Stimulated activated CD8-positive, alpha-beta memory T cell treated with anti-CD3 and anti-CD28 coated beads, Interleukin-15, amount 100 ng/mL, for 4 hours (primary cell): Measurements from ENCODE around the gene MTA3.
"Not testable (repeated sequence)": the region's sequence is repeated elsewhere in the genome, so short reads cannot be mapped to it uniquely, and the experiment has no call there.

ENCODE experiments used
- DNase-seq, 2 donors: peaks; one replicate each; pipeline ENCODE4 v3.0.0-alpha.2; 2020; ENCODE audit warnings: low read depth in 2 of 2

The MTA3 gene

DNA sequence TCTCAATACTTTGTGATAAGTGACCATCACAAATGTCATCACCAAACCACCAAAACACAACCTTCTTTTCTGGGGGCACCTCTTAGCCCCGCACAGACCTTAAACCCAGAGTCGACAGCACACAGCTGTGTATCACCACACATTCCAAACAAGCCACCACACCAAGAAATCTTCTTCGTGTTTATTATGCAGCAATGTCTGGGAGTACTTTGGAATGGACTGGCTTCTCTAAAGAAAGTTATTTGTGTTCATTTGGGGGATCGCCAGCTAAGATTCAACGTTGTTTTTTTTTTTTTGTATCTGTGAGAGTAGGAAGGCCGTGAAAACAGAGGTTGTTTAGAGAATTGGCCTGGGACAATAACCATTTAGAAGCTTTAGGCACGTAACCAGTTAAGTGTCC, 1.1 kb upstream of the MTA3 start:
- DNase-seq, result no peak

DNA sequence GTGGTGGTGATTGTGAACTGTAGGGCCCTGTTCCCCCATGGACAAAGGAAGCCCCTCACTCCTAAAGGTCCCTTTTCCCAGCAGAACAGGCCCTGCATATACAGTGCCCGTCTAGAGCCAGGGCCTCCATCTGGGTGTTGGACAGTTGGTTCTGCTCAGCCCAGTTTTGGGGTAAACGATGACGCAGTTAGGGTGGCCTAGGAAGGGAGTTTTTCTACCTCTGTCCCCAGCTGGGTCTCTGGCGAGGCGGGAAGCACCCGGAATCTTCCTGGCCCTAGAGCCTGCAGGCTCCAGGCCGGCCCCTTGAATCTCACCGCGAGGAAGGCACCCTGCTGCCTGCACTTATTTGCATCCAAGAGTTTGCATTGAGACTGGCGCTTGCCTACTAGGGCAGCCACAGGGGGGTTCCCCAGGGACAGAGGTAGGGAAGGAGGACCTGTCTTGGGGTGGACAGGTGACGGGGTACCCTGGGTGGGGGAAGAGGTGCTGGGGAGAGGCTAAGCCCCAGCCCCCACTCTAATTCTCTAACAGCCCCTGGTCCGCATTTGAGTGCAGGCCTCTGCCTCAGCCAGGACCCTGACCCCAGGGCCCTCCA, 529 bp upstream of the MTA3 start:
- DNase-seq, result no peak

DNA sequence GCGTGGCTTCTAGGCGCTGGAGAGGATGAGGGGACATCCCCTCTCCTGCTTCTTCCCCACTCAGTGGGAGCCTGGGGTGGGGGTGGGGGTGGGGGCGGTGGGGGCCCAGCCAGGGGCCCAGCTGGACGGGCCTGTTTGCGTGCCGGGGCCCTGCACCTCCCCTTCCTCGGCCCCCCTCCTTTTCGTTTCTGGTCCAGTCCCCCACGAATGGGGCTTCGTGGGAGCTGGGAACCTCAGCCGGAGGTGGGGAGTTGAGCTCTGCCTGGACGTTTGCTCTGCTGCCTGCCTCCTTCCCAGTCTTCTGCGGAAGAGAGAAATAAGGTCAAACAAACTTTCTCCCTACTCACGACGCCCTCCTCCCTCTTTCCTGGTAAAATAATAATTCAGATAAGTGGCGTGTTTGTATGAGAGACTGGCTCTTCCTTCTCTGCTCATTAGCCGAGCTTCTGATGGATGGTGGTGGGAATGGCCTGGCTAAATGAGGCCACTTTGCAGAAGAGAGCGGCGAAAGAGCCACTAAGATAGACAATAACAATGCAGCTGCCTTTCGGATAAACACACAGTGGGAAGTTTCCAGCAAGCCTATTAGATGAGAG, 782 bp downstream of the MTA3 start:
- DNase-seq, result no peak

DNA sequence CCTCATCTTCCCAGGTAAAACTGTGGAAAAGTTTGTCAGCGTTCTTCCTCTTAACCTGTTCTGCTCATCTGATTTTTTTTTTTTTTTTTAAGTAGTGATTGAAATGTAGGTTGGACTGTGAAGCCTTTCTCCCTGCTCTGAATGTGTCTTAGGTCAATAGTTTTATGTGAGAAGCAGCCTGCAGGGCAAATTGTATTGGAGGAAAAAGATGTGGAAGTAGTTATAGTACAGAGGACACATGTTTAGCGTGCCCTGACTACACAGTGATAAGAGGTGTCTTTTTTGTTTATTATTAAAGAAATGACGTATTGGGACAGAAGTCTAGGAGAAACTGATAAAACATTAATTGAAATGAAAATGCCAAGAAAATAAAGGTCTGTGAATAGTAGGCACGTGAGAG, 1.5 kb downstream of the MTA3 start:
- no peak for DNase-seq

DNA sequence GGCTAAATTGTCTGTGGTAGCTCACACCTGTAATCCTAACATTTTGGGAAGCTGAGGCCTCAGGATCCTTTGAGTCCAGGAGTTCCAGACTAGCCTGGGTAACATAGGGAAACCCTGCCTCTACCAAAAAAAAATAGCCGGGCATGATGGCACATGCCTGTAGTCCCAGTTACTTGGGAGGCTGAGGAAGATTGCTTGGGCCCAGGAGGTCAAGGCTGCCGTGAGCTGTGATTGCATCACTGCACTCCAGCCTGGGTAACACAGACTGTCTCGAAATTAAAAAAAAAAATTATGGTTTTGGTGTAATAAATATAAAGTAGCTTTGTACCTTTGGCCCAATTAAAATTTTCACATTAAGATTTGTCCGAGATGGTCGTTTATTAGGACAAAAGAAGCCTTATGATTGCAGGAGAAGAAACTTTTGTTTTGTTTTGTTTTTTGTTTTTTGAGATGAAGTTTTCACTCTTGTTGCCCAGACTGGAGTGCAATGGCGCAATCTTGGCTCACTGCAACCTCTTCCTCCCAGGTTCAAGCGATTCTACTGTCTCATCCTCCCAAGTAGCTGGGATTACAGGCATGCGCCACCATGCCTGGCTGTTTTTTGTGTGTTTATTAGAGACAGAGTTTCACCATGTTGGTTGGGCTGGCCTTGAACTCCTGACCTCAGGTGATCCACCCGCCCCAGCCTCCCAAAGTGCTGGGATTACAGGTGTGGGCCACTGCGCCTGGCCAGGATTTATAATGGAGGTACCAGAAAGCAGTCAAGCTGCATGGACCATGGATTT, 4.1 kb downstream of the MTA3 start:
- no peak for DNase-seq

DNA sequence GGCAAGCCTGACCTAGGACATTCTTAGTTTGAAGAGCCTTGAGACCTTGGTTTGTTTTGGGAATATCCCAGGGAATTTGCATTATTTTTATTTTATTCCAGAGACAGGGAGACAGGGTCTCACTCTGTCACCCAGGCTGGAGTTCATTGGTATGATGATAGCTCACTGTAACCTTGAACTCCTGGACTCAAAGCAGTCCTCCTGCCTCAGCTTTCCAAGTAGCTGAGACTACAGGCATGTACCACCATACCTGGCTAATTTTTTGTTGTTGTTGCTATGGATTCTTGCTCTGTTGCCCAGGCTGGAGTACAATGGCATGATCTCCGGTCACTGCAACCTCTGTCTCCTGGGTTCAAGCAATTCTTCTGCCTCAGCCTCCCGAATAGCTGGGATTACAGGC, 4.8 kb downstream of the MTA3 start:
- no peak for DNase-seq

DNA sequence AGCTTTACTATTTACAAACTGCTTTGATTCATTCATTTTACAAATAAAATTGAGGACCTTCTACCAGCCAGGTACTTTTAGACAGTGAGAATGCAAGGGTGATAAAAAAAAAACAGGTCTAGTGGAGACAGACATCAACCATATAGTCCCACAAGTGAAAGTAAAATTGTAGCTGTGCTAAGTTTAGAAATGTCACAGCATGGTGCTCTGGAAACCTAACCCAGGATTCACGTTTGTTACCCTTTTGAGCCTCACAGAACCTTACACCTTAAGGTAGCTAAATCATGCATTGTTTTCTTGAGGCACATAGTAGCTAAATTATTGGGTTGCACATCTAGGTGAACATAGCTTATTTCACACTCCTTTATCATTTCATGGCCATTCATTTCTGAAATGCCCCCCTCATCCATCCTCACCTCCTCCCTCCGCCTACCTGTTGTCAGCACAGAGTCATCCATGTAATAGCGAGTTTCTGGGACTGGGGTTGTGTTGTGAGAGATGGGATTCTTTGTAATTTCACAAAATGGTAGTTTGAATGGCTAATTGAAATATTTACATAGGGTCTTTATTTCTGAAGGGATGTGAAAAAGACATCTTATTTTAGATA, 7.1 kb downstream of the MTA3 start:
- DNase-seq, result no peak

DNA sequence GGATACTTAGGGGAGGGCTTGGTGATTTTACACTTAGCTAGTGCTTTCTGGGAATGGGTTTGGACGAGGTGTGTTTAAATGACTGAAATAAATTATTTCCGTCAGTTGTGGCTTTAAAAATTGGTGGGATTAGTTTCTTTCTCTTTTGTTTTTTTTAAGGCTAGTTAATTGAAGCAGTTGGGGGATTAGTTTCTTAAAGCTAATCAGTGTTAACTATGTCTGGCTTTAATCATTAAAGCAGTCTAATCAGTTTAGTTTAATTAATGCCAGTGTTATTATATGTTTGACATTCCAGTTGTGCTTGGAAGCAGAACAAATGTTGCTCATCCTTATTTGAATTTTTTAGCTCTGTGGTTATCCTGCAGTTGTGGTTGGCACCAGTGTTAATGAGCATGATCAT, 10.2 kb downstream of the MTA3 start:
- DNase-seq, result no peak

DNA sequence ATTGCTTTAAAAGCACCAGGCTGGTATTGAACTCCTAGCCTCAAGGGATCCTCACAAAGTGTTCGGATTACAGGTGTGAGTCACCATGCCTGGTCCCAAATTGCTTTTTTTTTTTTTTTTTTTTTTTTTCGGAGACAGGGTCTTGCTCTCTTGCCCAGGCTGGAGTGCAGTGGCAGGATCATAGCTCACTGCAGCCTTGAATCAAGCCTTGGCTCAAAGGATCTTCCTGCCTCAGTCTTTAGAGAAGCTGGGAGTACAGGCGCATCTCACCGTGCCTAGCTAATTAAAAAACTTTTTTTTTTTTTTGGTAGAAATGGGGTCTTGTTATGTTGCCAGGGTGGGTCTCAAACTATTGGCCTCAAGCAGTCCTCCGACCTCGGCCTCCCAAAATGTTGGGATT, 12.8 kb downstream of the MTA3 start:
- no peak for DNase-seq

DNA sequence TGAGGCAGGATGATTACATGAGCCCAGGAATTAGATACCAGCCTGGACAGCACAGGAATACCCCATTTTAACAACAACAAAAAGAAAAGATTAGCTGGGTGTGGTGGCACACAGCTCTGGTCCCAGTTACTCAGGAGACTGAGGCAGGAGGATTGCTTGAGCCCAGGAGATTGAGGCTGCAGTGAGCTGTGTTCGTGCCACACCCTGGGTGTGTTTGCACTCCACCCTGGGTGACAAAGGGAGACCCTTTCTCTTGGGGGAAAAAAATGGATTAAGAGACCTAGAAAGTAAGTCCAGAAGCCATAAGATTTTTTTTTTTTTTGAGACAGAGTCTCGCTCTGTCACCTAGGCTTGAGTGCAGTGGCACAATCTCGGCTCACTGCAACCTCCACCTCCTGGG, 16.2 kb downstream of the MTA3 start:
- DNase-seq, result not testable (repeated sequence)

DNA sequence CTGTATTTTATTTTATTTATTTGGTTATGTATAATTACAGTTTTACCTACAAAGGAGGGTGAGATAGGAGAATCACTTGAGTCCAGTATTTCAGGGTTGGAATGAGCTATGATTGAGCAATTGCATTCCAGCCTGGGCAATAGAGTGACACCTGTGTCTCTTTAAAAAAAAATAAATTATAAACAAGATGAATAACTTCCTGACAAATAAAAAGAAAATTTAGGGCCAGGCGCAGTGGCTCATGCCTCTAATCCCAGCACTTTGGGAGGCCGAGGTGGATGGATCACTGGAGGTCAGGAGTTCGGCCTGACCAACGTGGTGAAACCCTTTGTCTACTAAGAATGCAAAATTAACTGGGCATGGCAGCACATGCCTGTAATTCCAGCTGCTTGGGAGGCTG, 17.3 kb downstream of the MTA3 start:
- no peak for DNase-seq

DNA sequence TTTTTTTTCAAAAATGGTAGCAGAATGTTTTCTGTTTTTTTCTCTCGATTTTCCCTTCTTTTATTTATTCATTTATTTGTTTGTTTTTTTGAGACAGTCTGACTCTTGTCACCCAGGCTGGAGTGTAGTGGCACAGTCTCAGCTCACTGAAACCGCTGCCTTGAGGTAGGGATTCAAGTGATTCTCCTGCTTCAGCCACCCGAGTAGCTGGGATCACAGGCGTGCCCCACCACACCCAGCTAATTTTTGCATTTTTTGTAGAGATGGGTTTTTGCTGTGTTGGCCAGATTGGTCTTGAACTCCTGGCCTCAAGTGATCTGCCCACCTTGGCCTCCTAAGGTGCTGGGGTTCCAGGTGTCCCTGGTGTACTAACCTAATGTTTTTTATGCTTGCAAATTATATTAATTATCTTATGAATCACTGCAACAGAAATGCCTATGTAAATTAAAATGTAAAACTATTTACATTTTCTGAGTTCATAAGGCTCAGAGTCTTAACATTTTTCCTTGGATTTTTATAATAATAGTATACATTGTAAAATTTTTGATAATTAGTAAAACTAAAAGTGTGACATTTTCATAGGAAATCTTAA, 19.2 kb downstream of the MTA3 start:
- DNase-seq, result no peak

DNA sequence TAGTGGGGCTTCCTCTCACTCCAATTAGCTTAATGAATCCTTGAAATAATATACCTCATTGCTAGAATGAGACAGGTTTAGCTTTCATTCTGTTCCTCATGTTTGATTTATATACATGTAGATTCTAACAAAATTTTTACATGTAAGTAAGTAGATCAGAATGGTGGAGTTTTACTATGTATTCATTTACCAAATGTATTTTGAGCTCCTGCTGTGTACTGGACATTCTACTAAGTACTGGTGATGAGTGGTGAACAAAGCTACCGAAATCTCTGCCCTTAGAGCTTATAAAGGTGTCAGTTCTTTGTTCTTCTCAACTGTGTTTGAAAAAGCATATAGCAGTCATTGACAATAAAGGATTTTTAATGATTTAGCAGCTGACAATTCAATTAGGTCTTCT, 19.7 kb downstream of the MTA3 start:
- DNase-seq, result no peak

DNA sequence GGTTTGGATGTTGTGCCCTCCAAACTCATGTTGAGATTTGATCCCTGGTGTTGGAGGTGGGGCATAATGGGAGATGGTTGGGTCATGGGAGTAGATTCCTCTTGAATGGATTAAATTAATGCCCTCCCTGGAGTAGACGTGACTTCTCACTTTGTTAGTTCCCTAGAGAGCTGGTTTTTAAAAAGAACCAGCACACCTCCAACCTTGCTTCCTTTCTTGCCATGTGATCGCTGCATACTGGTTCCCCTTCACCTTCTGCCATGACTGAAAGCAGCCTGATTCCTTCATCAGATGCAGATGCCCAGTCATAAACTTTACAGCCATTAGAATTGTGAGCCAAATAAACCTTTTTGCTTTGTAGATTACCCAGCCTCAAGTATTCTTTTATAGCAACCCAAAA, 21.7 kb downstream of the MTA3 start:
- DNase-seq, result no peak

DNA sequence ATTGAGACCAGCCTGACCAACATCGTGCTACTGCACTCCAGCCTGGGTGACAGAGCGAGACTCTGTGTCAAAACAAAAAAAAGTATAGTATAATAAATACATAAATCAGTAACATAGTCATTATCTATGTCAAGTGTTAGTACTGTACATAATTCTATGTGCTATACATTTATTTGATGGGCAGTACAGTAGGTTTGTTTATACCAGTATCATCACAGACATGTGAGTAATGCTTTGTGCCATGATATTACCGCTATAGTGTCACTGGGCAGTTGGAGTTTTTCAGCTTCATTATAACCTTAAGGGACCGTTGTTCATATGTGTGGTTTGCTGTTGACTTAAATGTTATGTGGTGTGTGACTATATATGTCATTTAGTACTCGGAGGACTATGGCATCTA, 24.9 kb downstream of the MTA3 start:
- no peak for DNase-seq

DNA sequence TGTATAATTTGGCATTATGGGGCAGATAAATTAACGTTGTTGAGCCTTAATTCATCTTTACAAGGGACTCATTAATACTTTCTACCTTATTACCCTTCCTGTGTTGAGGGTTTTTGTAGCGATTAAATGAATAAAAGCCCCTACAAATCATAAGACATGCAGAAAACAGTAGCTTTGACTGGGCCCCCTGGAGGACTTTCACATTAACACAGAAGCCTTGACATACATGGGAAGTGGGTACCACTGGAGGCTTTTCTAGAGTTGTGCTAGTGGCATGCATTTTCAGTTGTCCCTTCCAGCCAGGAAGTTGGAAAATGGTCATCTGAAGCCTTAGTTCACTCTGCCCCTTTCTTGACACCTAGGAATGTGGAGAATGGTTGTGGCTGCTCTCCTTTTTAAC, 30.2 kb downstream of the MTA3 start:
- DNase-seq, result no peak

DNA sequence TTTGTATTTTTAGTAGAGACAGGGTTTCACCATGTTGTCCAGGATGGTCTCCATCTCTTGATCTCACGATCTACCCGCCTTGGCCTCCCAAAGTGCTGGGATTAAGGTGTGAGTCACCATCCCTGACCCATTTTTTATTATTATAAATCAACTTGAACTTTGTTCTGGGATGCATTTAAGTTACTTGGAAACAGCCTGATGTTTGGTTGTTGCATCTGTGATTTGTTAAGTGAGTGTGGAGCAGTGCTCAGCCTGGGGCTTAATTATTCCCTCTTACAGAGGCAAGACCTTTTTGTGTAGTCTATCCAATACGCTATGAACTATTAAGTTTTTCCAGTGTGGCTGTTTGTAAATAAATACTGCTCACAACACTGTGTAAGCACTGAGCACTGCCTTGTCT, 32.6 kb downstream of the MTA3 start:
- no peak for DNase-seq

DNA sequence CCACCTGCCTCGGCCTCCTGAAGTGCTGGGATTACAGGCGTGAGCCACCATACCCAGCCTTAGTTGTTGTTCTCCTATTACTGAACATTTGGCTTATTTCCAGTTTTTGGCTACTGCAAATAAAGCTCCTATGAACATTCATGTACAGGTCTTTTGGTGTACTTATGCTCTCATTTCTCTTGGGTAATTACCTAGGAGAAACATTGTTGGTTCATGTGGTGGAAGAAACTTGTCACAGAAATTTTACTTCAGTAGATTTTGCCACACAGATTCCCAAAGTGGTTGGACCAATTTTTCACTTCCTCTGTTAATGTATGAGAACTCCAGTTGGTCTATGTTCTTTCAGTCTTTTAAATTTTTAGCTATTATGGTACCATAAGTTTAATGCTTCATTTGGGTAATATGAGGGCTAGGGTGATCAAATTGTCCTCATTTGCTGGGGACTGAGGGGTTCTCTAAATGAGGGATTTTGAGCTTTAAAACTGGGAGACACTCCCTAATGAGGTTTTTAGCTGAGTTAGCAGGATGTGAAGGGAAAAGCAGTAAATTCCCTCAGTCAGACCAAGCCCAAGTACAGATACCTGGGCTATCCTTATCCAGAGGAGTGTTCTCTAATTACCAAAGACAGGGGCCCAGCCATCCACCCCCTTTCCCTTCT, 33.9 kb downstream of the MTA3 start:
- DNase-seq, result no peak

DNA sequence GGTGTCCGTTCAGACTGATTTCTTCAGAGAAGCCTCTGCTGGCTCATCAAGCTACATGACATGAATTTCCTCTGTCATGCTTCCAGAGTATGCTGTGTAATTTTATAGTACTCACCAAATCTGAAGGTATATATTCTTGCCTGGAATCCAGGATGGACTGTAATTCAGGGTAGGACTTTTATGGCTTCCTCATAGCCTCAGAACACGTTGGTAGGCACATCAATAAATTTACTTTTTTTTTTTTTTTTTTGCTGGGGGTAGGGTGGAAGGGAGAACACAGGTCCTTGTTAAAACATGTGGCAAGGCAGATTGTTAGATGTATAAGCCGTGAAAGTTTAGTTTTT, 34.4 kb downstream of the MTA3 start:
- no peak for DNase-seq

DNA sequence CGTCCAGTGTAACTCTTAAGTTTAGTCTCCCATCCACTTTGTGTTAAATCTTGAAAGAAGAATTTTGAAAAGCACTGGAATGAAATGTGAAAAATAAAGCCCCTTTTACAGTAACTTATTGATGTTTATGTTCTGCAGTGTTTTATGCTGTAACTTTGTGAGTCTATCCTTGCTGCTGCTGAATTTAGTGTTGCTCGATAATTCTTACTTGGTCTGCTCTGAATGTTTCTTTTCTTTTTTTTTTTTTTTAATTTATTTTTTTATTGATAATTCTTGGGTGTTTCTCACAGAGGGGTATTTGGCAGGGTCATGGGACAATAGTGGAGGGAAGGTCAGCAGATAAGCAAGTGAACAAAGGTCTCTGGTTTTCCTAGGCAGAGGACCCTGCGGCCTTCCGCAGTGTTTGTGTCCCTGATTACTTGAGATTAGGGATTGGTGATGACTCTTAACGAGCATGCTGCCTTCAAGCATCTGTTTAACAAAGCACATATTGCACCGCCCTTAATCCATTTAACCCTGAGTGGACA, 36.0 kb downstream of the MTA3 start:
- not testable (repeated sequence) for DNase-seq

DNA sequence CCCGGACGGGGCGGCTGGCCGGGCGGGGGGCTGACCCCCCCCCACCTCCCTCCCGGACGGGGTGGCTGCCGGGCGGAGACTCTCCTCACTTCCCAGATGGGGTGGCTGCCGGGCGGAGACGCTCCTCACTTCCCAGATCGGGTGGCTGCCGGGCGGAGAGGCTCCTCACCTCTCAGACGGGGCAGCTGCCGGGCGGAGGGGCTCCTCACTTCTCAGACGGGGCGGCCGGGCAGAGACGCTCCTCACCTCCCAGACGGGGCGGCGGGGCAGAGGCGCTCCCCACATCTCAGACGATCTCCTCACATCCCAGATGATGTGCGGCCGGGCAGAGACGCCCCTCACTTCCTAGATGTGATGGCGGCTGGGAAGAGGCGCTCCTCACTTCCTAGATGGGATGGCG, 37.7 kb downstream of the MTA3 start:
- DNase-seq, result not testable (repeated sequence)

DNA sequence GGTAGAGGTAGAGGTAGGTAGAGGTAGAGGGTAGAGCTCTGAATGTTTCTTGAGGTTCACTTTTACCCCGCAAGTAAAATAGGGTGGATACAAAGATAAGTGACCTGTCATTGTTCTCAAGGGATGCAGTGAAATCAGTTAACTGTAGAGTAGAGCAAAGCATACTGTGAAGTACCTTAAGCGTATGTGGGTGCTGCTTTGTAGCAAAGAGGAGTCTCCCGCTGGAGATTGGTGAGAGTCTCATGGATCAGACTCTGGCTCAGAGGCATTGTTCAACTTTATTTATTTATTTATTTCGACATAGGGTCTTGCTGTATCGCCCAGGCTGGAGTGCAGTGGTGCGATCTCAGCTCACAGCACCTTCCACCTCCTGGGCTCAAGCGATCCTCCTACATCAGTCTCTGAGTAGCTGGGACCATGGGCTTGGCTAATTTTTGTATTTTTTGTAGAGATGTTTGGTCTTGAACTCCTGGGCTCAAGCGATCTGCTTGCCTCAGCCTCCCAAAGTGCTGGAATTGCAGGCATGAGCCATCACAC, 38.7 kb downstream of the MTA3 start:
- DNase-seq, result no peak
